Measurements from ENCODE around the gene SCG5.

SCG5 gene

GRCh38 chr15:32738666-32739065 lies 97.2 kb downstream of the SCG5 start:
- H3F3A ChIP-seq (ENCODE audit: insufficient read depth, low read length), result no peaks in the 10 kb centered on the region

GRCh38 chr15:32739522-32740063 lies 98.1 kb downstream of the SCG5 start:
- H2AFZ ChIP-seq (ENCODE audit: low read length), result no peak overlapping the region
- no peak overlapping the region for H3K9ac ChIP-seq (ENCODE audit: low read length)
- H3K27me3 ChIP-seq (ENCODE audit: insufficient read depth, low read length), result no peaks in the 10 kb centered on the region
- no peak overlapping the region for H3K4me2 ChIP-seq (ENCODE audit: low read length)
- TF ChIP-seq CTCF (IDR thresholded peaks at IDR 0.05; ENCODE audit: low read length), result no peak
- TF ChIP-seq EZH2 (IDR thresholded peaks at IDR 0.05; ENCODE audit: borderline replicate concordance, low read length), result no peak
- H3K4me1 ChIP-seq (ENCODE audit: insufficient read depth, low read length, severe bottlenecking), result no peaks in the 10 kb centered on the region
- no peak overlapping the region for H3K4me3 ChIP-seq (ENCODE audit: low read depth, low read length, poor library complexity, severe bottlenecking)
- no peak overlapping the region for H3K27ac ChIP-seq (ENCODE audit: low read depth, low read length, poor library complexity, severe bottlenecking)
- no peaks in the 10 kb centered on the region for H3K9me3 ChIP-seq (ENCODE audit: low read length)
- no peaks in the 10 kb centered on the region for H4K20me1 ChIP-seq (ENCODE audit: insufficient read depth, low read length)
- no peaks in the 10 kb centered on the region for H3F3A ChIP-seq (ENCODE audit: insufficient read depth, low read length)
- H3K9me2 ChIP-seq (ENCODE audit: low read depth, low read length), result no peaks in the 10 kb centered on the region
- H3K79me2 ChIP-seq (ENCODE audit: insufficient read depth, low read length), result no peaks in the 10 kb centered on the region
- H3K36me3 ChIP-seq (ENCODE audit: insufficient read depth, low read length), result no peaks in the 10 kb centered on the region

More at GRCh38 chr15:32738666-32739065, 97.2 kb downstream of the SCG5 start:
- Histone ChIP-seq H3K9me2 (ENCODE audit: low read depth, low read length) (no peaks in the 10 kb centered on the region), H3K4me2 (ENCODE audit: low read length) (no peak overlapping the region), H3K27me3 (ENCODE audit: insufficient read depth, low read length) (no peaks in the 10 kb centered on the region), H3K4me1 (ENCODE audit: insufficient read depth, low read length, severe bottlenecking) (no peaks in the 10 kb centered on the region), H3K4me3 (ENCODE audit: low read depth, low read length, poor library complexity, severe bottlenecking) (no peak overlapping the region), H3K9ac (ENCODE audit: low read length) (no peak overlapping the region), H4K20me1 (ENCODE audit: insufficient read depth, low read length) (no peaks in the 10 kb centered on the region), H3K9me3 (ENCODE audit: low read length) (no peaks in the 10 kb centered on the region), H3K27ac (ENCODE audit: low read depth, low read length, poor library complexity, severe bottlenecking) (no peak overlapping the region), H3K36me3 (ENCODE audit: insufficient read depth, low read length) (no peaks in the 10 kb centered on the region), H3K79me2 (ENCODE audit: insufficient read depth, low read length) (no peaks in the 10 kb centered on the region), H2AFZ (ENCODE audit: low read length) (no peak overlapping the region)
- TF ChIP-seq CTCF (IDR thresholded peaks at IDR 0.05; ENCODE audit: low read length) (no peak), EZH2 (IDR thresholded peaks at IDR 0.05; ENCODE audit: borderline replicate concordance, low read length) (no peak)

GRCh38 chr15:32743411-32744140 lies 102.1 kb downstream of the SCG5 start:
- no peak overlapping the region for H3K4me3 ChIP-seq (ENCODE audit: low read depth, low read length, poor library complexity, severe bottlenecking)
- H3K9me3 ChIP-seq (ENCODE audit: low read length), result no peaks in the 10 kb centered on the region
- H3K9me2 ChIP-seq (ENCODE audit: low read depth, low read length), result no peaks in the 10 kb centered on the region
- no peak for TF ChIP-seq CTCF (IDR thresholded peaks at IDR 0.05; ENCODE audit: low read length)
- TF ChIP-seq EZH2 (IDR thresholded peaks at IDR 0.05; ENCODE audit: borderline replicate concordance, low read length), result no peak
- no peaks in the 10 kb centered on the region for H3K79me2 ChIP-seq (ENCODE audit: insufficient read depth, low read length)
- H3K9ac ChIP-seq (ENCODE audit: low read length), result no peak overlapping the region
- no peaks in the 10 kb centered on the region for H3K27me3 ChIP-seq (ENCODE audit: insufficient read depth, low read length)
- H2AFZ ChIP-seq (ENCODE audit: low read length), result no peak overlapping the region
- H3K27ac ChIP-seq (ENCODE audit: low read depth, low read length, poor library complexity, severe bottlenecking), result no peak overlapping the region
- H3F3A ChIP-seq (ENCODE audit: insufficient read depth, low read length), result no peaks in the 10 kb centered on the region
- no peaks in the 10 kb centered on the region for H3K36me3 ChIP-seq (ENCODE audit: insufficient read depth, low read length)
- H3K4me1 ChIP-seq (ENCODE audit: insufficient read depth, low read length, severe bottlenecking), result no peaks in the 10 kb centered on the region
- no peaks in the 10 kb centered on the region for H4K20me1 ChIP-seq (ENCODE audit: insufficient read depth, low read length)
- H3K4me2 ChIP-seq (ENCODE audit: low read length), result no peak overlapping the region

Data from OCI-LY1 (cell line).